Fibroblast of peridontal ligament (primary cell): ENCODE results near the gene OR13C4.
"Not testable (repeated sequence)": the region's sequence is repeated elsewhere in the genome, so short reads cannot be mapped to it uniquely, and the experiment has no call there.

Source experiments
- DNase-seq: peaks from one replicate; pipeline ENCODE4 v3.0.0-alpha.2; 2010; ENCODE audit errors: extremely low read depth

Gene OR13C4

DNA sequence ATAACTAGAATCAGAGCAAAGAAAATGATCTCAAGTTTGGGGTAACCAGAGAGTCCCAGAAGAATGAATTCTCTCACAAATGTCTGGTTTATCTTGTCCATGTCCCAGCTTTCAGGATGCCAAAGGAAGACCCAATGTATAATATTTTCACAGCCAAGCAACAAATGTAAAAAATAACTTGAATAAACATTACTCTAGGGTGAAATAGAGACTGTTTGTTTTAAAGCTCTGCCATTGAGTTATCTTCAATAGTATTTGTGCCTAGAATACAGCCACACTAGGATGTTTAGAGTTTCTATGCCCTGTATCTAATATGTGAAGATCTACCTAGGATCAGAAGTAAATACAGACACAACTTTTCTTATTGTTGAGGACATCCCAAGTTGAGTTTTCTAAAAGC lies at the start of gene OR13C4:
TSS of gene OR13C4 (minus strand) at position 101 of the 400 bp plus-strand sequence. CDS start at position 101, 0 bp downstream.
- DNase-seq, result no peak

GRCh38 chr9:104575456-104575855 lies 48.4 kb upstream of the OR13C4 start:
- no peak for DNase-seq

- no peak for DNase-seq
These were observed 45.6 kb upstream of the OR13C4 start for GRCh38 chr9:104572612-104573011.

- DNase-seq, result no peak
These were observed 41.9 kb upstream of the OR13C4 start, which contains the start of gene OR13C8 for GRCh38 chr9:104568868-104569267. Gene OR13C8, plus strand, starts transcription at chr9:104569168. Its CDS starts 0 bp downstream, at chr9:104569168.

GRCh38 chr9:104564358-104564757 lies 37.3 kb upstream of the OR13C4 start:
- DNase-seq, result no peak

- DNase-seq, result no peak
These were observed 30.0 kb upstream of the OR13C4 start for GRCh38 chr9:104556830-104557634.

DNA sequence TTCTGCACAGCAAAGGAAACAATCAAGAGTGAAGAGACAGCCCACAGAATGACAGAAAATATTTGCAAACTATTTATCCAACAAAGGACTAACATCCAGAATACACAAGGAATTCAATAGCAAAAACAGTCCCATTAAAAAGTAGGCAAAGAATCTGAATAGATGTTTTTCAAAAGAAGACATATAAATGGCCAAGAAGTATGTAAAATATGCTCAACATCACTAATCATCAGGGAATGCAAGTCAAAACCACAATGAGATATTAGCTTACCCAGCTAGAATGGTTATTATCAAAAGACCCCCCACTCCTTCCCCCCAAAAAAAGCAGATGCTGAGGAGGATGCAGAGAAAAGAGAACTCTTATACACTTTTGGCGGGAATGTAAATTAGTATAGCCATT lies 28.5 kb upstream of the OR13C4 start:
- no peak for DNase-seq

DNA sequence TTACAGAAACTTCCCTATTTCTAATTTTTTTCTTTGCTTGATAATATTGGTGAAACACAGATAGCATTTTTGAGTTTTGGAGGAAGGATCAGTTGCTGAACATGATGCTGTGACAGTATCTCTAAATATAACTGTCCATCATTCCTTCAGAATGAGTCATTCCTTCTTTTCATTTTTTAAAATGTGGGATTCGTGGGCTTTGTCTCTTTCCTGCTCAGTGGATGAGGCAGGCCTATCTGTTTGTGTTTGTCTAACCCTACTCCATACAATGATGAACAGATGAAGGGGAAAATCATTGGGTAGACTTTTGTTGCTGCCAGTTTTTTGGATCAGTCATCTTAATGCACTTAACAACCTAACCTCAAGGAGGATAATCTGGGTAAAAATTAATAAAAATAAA lies 26.3 kb upstream of the OR13C4 start:
- no peak for DNase-seq

DNA sequence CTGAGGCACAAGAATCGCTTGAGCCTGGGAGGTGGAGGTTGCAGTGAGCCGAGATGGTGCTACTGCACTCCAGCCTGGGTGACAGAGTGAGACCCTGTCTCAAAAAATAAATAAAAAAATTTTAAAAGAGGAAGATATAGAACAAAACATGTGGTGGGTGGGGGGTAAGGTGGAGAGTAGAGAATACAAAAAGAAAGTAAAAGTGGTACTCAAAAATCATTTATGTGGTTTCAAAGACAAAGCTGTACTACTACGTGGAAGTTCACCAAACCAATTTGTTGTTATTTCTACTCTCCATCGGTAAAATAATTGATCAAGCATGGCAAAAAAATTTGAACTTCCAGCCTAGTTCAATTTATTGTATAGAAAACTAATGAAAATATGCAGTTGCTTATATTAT lies 17.6 kb upstream of the OR13C4 start:
- DNase-seq, result no peak

GRCh38 chr9:104539275-104539674 lies 12.3 kb upstream of the OR13C4 start:
- DNase-seq, result no peak

GRCh38 chr9:104536756-104537155 lies 9.7 kb upstream of the OR13C4 start, which contains the start of gene OR13C3:
Gene OR13C3, minus strand, starts transcription at chr9:104536856. Its CDS starts 133 bp downstream, at chr9:104536723.
- DNase-seq, result no peak

- DNase-seq, result not testable (repeated sequence)
These were observed 6.8 kb downstream of the OR13C4 start for GRCh38 chr9:104520241-104520640.

- no peak for DNase-seq
These were observed 12.1 kb downstream of the OR13C4 start for GRCh38 chr9:104514901-104515300.

DNA sequence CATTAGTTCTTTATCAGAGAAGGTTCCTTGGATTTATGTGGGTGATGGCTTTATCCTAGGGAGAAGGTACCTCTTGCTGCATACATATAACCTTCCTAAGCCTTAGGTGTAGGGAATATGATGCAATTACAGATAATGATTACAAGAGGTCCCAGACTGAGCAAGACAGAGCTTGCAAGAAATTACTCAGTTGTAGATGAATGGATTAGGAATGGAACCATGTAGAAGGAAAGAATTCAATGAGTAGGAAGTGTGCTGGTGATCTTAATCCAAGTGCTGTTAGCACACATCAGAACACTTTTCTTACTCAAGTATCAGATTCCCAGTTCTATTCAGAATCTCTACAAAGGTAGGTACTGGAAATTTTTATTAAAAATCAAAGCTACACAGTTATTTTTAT lies 20.4 kb downstream of the OR13C4 start:
- no peak for DNase-seq

DNA sequence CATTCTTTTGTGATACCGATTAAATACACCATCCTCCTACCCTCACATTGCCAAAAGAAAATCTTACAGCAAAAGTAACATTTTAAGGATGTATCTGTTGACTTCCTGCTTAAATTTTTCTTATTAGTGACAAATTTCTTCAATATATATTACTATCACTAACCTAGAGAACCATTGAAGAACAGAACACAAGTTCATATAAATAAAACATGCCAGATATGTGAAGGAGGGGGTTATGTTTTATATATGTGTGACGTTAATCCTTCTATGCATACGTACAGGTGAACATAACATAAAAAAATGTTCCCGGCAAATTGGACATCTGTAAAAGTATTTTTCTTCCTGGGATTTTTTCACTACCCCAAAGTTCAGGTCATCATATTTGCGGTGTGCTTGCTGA lies 23.0 kb downstream of the OR13C4 start, which contains the start of gene OR13F1:
TSS of gene OR13F1 (plus strand) at position 301 of the 400 bp plus-strand sequence. CDS start at position 301, 0 bp downstream.
- DNase-seq, result no peak

DNA sequence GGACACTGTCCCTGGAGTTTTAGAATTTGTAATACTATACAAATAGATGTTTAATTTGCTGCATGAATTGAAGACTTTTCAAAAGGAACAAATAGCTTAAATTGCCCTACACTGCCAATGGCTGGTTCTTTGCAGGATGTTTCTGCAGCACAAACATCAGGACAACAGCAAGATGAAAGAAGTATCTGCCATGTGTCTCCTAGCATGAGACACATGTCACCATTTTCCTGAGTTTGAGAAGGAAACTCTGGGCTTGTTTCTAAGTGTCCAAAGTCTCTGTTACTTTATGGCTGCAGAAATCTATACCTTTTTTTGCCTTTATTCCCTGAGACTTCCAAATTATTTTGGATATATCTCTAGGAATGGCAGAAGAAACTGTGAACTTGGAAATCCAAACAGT lies 23.6 kb downstream of the OR13C4 start:
- no peak for DNase-seq

- DNase-seq, result no peak
These were observed 32.2 kb downstream of the OR13C4 start for GRCh38 chr9:104494808-104495207.

DNA sequence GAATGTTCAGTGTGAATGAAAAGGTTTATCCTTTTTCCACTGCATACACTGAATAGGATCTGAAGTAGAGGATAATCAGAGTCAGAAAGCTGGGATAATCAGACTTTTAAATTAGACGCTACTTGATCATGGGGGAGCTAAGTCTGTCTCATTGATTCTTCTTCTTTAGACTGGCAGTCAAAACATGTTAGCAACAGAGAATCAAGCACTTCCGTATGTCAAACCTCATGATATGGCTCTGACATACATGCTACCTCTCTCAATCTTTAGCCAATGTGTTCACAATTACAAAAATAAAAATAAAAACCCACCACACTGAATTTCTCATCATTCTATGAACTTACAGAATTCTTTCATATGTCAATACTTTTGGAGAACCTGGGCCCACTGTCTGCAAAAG lies 42.0 kb downstream of the OR13C4 start:
- DNase-seq, result no peak

GRCh38 chr9:104482921-104483570 lies 44.0 kb downstream of the OR13C4 start:
- no peak for DNase-seq
